Breast epithelium (tissue), 3 donors: ENCODE data around the gene VEGFA.

Experiments
- POLR2AphosphoS5 ChIP-seq, 3 donors: sonication (generic); formaldehyde crosslinking; IDR thresholded peaks; one replicate each; pipeline ENCODE4 v1.6.1; 2017; ENCODE audit warnings: antibody characterized with exemption in 3 of 3
- TF ChIP-seq, protein P1 (sequence below), 3 donors: fragments of 450-650 bp; IDR thresholded peaks; one replicate each; pipeline ENCODE4 v1.5.1; 2016 to 2017; ENCODE audit warnings: antibody characterized with exemption in 3 of 3, mild to moderate bottlenecking in 3 of 3, moderate library complexity in 3 of 3

- TF ChIP-seq POLR2AphosphoS5 (IDR thresholded peaks at IDR 0.05), result no peak
- TF ChIP-seq, protein P1, sequence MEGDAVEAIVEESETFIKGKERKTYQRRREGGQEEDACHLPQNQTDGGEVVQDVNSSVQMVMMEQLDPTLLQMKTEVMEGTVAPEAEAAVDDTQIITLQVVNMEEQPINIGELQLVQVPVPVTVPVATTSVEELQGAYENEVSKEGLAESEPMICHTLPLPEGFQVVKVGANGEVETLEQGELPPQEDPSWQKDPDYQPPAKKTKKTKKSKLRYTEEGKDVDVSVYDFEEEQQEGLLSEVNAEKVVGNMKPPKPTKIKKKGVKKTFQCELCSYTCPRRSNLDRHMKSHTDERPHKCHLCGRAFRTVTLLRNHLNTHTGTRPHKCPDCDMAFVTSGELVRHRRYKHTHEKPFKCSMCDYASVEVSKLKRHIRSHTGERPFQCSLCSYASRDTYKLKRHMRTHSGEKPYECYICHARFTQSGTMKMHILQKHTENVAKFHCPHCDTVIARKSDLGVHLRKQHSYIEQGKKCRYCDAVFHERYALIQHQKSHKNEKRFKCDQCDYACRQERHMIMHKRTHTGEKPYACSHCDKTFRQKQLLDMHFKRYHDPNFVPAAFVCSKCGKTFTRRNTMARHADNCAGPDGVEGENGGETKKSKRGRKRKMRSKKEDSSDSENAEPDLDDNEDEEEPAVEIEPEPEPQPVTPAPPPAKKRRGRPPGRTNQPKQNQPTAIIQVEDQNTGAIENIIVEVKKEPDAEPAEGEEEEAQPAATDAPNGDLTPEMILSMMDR (IDR thresholded peaks at IDR 0.05), result no peak
Observed at GRCh38 chr6:43762966-43763695, 6.9 kb upstream of the VEGFA start.
